ENCODE measurements around the gene FRAS1. TPM values are rescaled to one million over a fixed set of nuclear protein-coding genes. Genes with fewer than 3 reads are reported as not detected.
"Not testable (repeated sequence)": the region's sequence is repeated elsewhere in the genome, so short reads cannot be mapped to it uniquely, and the experiment has no call there.

Gene FRAS1
- total RNA-seq, 1 donor from 2014 or later, result 2.5 TPM

DNA sequence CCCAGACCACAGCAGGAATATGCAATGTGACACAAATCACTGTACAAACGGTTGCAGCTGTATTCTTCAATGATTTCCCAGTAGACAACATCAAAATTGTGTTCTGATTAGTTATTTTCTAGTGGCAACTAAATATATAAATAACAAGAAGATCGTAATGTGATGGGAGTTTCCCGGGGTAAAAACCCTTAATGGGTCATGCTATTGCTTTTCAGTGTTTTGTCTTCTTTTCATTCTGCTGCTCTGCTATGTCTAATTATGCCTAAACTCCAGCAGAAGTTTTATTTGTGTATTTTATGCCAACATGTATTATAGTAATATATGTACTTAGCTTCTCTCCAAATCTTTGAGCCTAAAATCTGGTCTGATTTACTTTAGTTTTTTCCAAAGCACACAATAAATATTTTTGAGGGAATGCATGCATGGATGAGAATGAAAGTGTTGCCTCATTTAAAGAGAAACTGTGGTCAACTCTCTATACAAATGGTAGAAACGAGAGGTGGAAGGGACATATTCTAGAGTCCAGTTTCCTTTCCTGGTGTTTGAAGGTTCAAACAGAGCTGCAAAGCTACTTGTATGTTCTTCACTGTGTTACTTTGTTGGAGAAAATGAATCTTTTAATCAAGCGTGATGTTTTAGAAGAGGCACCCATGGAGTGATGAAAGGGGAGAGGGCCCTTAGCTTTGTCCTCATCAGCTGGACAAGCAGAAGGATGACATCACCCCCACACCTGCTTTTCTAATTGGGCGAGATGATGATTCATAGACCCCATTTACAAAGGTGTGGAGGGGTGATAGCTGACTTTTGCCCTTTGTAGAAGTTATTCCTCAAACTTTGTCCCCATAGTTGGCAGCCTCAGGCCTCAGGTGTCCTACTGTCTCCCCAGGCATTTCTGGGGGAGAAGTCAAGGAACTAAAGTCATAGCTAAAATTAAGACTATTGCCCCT is 129.7 kb downstream of the FRAS1 start:
- DNase-seq, result no peak
- no peak for ATAC-seq (ENCODE audit: poor library complexity)
- intact Hi-C loops (cut with DNase I), result no loop called here

GRCh38 chr4:78190068-78190467 is 132.9 kb downstream of the FRAS1 start:
- DNase-seq (no peak), ATAC-seq (ENCODE audit: poor library complexity) (no peak)
- intact Hi-C loops (cut with DNase I), result no loop called here

- DNase-seq (no peak), ATAC-seq (ENCODE audit: poor library complexity) (no peak)
- intact Hi-C loops (cut with DNase I), result no loop called here
Observed at GRCh38 chr4:78190595-78190994, 133.5 kb downstream of the FRAS1 start.

DNA sequence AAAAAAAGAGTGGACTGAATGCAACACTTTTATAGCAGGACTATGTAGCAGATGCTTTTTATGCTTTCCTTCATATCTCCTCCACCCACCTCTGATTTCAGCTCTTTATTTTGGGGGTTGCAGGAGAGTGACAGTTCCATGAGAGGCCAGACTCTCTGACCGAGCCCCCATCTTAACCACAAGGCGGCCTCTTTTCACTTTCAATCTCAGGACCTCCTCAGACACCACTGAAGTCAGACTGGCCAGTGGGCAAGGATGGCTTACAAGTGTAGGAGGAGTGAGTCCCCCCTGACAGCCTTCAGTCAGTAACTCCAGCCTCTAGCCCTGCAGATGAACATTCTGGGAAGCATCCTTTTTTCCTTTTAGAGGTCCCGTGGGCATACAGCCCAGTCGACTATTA is 140.8 kb downstream of the FRAS1 start:
- DNase-seq (no peak), ATAC-seq (ENCODE audit: poor library complexity) (no peak)
- intact Hi-C loops (cut with DNase I), result no loop called here

DNA sequence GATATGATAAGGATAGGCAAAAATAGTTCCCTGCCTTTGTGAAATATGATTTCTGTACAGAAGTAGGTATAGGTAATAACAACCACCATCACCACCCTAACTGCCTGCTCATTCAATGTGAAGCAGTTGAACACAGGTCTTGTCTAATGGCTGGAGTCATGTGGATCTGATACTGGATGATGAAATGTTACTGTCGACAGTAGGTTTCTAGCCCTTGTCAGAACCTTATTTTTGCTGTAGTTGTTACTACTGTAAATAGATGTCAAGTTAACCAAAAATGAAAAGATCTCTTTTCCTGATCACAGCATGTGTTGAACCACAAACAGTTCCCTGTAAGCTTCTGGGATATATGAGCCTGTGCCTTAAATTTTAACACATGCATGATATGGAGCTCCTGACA is 142.9 kb downstream of the FRAS1 start:
- ATAC-seq (ENCODE audit: poor library complexity) (no peak), DNase-seq (no peak)
- intact Hi-C loops (cut with DNase I), result no loop called here

DNA sequence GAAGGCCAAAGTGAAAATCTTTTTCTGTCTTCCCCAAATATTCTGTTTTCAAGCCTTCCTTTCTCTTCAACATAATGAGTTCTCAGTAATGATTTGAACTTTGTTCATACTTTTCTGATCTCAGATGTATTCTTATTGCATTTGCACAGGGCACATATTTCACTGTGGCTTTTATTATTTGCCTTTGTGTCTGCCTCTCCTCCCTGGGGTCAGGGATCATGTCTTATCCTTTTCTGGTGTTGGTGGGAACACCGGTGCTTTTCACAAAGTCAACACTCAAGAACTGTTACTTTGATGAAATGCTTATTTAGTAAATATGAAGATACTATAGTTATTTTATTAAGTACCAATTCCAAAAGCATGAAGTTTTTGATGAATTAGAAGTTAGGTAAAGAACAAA is 143.8 kb downstream of the FRAS1 start:
- intact Hi-C loops (cut with DNase I), result no loop called here
- no peak for DNase-seq
- no peak for ATAC-seq (ENCODE audit: poor library complexity)

GRCh38 chr4:78204176-78204575 is 147.1 kb downstream of the FRAS1 start:
- ATAC-seq (ENCODE audit: poor library complexity), result no peak
- no peak for DNase-seq
- intact Hi-C loops (cut with DNase I), result no loop called here

- intact Hi-C loops (cut with DNase I), result no loop called here
- no peak for ATAC-seq (ENCODE audit: poor library complexity)
- no peak for DNase-seq
Observed at GRCh38 chr4:78205591-78205990, 148.5 kb downstream of the FRAS1 start.

GRCh38 chr4:78207541-78207940 is 150.4 kb downstream of the FRAS1 start:
- DNase-seq, result no peak
- no peak for ATAC-seq (ENCODE audit: poor library complexity)
- intact Hi-C loops (cut with DNase I), result no loop called here

DNA sequence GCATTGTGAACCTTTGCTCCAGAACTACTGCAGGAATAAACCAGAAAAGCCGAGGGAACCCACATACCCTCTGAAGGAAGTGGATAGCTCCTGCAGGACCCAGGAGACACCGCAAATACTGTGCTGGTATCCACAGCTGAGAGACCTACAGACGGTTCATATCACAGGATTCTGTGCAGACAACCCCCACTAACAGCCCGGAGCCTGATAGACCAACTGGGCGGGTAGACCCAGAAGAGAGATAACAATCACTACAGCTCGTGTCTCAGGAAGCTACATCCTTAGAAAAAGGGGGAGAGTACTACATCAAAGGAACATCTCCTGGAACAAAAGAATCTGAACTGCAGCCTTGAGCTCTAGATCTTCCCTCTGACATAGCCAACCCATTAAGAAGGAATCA is 150.8 kb downstream of the FRAS1 start:
- intact Hi-C loops (cut with DNase I), result no loop called here
- ATAC-seq (ENCODE audit: poor library complexity), result no peak
- DNase-seq, result no peak

- intact Hi-C loops (cut with DNase I); DNase-seq; ATAC-seq (ENCODE audit: poor library complexity): not testable (repeated sequence)
Observed at GRCh38 chr4:78208896-78209295, 151.8 kb downstream of the FRAS1 start.

DNA sequence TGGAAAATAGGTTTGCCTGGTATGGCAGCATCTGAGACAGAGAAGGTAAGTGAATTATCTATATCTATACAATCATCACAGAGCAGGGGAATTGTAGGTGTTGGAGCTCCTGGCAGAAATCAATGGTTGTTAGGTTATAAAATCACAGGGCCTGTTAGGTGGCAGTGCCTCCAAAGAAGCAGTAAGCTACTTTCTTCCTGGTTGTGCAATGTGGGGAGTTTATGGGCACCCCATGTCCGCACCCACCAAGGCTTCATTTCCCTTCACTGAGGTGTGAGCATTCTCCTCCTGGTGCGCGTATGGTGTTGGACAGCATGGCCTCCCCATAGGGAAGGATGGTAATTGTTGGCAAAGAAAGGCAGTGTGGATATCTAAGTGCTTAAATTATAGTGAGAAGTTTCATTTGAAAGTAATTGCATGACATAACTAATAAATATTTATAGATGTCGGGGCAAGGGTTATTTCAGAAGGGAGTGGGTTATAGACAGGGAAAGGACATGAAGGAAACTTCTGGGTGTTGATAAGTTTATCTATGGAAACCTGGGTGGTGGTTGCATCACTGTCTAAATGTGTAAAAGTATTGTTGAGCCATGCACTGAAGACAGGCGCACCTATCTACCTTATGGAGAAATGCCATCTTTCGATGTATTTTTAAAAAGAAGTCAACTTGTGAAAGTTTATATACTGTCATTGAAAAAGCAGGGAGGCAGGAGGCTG is 153.7 kb downstream of the FRAS1 start:
- intact Hi-C loops (cut with DNase I), result no loop called here
- no peak for DNase-seq
- no peak for ATAC-seq (ENCODE audit: poor library complexity)

- intact Hi-C loops (cut with DNase I), result no loop called here
- DNase-seq (no peak), ATAC-seq (ENCODE audit: poor library complexity) (no peak)
Observed at GRCh38 chr4:78213218-78213617, 156.1 kb downstream of the FRAS1 start.

GRCh38 chr4:78214078-78214477 is 157.0 kb downstream of the FRAS1 start:
- DNase-seq (no peak), ATAC-seq (ENCODE audit: poor library complexity) (no peak)
- intact Hi-C loops (cut with DNase I), result no loop called here

DNA sequence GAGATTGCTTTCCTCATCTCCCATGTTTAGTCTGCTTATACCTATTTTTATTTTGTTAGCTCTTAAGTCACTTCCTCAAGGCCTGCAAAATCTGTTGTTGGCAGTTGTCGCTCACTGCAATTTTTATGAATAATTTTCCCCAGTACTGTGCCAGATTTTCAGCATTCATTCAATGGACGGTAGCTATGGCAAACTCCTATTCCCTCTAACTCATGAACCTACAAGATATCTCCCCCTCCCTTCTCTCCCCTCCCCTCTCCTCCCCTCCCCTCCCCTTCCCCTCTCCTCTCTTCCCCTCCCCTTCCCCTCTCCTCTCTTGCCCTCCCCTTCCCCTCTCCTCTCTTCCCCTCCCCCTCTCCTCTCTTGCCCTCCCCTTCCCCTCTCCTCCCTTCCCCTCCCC is 160.4 kb downstream of the FRAS1 start:
- ATAC-seq (ENCODE audit: poor library complexity) (no peak), DNase-seq (no peak)
- intact Hi-C loops (cut with DNase I), result no loop called here

DNA sequence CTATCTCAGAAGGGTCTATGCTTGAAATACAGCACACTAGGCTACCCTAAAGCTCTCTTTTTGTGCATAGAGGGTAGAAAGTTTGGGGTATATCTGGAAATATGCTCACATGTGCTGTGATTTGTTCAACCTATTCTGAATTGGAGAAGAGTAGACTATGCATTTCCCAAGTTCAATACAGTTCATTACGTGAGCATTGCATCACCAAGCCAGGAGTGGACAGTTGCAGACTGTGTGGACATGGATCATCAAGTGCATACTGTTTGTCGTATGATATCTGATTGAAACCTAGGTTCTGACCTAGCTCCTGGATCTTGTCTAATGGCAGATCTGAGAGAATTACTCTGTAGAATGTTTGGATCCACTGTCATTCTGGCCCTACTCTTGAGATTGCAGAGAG is 161.1 kb downstream of the FRAS1 start:
- ATAC-seq (ENCODE audit: poor library complexity) (no peak), DNase-seq (no peak)
- intact Hi-C loops (cut with DNase I), result no loop called here

DNA sequence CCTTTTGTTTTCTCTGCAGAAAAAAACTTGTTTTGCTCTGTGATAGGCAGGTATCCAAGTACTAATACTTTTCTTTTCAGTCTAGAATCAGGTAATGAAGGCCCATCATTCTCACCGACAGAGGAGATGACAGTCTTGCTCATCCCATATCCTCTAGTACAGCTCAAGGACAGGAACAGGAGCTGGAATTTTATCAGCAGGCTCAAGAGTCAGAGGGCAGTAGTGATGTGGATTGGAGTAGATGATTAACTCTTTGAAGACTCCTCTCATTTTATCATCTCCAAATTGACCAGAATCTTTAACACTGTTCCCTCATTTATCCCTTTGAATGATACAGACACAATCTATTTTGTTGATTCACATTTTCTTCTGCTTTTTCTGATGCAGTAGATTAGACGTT is 162.7 kb downstream of the FRAS1 start:
- ATAC-seq (ENCODE audit: poor library complexity) (no peak), DNase-seq (no peak)
- intact Hi-C loops (cut with DNase I), result no loop called here

DNA sequence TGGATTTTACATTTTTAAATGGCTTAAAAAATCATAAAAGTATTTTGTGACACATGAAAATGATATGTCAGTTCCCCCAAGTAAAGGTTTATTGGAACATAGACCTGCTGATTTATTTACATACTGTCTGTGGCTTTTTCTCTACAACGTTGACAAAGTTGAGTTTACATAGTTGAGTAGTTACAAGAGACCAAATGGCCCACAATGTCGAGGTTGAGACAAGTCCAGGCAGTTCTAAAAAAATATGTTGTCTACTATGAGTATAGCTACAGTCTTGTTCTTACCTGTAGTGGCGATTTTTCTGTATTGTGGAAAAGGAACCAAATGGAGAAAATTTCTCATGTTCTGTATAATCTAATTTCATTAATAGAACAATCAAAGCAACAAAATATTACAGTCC is 163.2 kb downstream of the FRAS1 start:
- intact Hi-C loops (cut with DNase I), result no loop called here
- no peak for DNase-seq
- no peak for ATAC-seq (ENCODE audit: poor library complexity)

DNA sequence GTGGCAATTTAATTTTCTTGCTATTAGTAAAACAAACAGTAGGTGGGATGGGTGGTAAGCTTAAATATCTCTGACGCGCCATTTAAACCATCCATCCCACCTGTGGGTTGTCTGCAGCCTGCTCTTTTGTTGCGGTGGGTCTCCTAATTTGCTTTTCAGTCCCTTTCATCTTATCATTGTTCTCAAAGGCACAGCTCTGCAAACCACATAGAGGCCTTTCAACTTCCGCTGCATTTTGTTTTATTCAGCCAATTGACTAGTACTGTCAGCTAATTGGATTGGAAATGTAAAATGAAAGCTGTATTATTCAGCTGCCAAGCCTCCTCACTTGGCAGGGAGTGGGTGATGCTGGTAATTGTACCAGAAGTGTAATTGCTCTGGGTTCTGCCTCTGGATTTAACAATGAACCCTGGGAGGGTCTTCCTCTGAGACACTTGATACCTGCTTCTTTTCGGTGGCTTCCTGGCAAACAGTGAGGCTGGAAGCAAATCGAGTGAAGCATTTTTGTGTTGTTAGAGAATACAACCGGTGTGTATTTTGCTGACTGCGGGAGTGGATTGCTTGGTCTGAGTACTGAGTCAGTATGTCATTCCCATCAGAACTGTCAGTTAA is 165.6 kb downstream of the FRAS1 start:
- intact Hi-C loops (cut with DNase I), result no loop called here
- ATAC-seq (ENCODE audit: poor library complexity) (no peak), DNase-seq (no peak)

GRCh38 chr4:78225236-78225635 is 168.1 kb downstream of the FRAS1 start:
- intact Hi-C loops (cut with DNase I), result no loop called here
- DNase-seq (no peak), ATAC-seq (ENCODE audit: poor library complexity) (no peak)

All from Right ventricle myocardium superior (tissue), 1 donor.